ENCODE measurements around the gene RALA.
"Not testable (repeated sequence)": the region's sequence is repeated elsewhere in the genome, so short reads cannot be mapped to it uniquely, and the experiment has no call there.

Gene RALA

DNA sequence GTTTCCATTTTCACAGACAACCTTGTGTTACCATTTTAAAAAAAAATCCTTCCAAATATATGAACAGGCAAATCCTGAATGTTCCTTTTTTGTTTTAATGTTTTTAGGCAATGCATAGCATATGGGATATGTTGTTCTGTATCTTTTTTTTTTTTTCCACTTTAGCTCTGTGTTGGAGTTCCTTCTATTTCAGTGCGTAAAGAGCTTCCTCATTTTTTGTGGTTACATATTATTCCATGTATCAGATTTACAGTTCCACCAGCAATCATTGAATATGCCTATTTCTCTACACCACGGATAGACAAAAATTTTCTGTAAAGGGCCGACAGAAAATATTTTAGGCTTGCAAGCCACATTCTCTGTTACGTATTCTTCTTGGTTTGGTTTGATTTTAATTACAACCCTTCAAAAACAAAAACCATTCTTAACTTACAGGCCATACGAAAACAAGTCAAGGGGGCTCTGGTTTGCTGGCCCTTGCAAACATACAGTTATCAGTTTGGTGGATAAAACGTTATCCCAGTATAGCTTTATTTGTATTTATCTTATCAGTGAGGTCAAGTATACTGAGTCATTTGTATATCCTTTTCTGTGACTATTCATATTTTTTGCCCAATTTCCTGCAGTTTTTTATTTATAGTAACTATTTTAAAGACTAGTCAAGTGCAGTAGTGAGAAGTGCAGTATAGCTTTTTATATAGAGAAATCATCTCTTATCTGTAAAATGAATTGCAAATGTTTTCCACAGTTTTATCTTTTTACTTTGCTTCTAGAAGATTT lies 55.7 kb downstream of the RALA start:
- H3K27ac ChIP-seq = no peak overlapping the region
- no peak for DNase-seq (ENCODE audit: low read depth, low spot score)

DNA sequence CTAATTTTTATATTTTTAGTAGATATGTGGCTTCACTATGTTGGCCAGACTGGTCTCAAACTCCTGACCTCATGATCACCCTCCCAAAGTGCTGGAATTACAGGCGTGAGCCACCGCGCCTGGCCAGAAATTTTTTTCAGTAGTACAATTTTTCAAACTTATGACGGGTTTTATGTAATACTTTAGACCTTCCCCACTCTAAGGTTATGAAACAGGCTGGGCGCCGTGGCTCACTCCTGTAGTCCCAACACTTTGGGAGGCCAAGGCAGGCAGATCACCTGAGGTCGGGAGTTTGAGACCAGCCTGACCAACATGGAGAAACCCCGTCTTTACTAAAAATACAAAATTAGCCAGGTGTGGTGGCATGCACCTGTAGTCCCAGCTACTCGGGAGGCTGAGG lies 56.5 kb downstream of the RALA start:
- H3K27ac ChIP-seq; DNase-seq (ENCODE audit: low read depth, low spot score): not testable (repeated sequence)

DNA sequence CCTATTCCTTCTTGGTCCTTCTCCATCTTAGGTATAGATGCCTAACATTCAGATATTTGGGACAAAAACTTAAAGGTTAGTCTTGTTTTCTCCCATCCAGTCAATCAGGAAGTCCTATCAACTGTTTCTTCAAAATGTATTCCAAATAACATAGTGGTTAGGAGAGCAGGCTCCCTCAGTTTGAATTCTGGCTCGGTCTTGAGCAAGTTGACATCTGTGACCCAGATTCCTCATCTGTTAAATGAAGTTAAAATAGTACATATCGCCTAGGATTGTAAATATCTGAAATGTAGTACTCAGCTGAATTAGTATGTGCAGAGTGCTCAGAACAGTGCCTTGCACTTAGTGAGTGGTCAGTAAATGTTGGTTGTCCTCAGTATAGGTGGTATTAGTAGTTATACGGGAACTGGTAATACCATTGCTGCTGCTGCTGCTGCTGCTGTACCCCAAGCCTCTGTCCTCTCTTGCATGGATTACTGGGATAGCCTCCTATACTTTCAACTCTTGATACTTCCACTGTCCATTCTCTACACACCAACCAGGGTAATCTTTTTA lies 58.6 kb downstream of the RALA start:
- no peak for DNase-seq (ENCODE audit: low read depth, low spot score)

DNA sequence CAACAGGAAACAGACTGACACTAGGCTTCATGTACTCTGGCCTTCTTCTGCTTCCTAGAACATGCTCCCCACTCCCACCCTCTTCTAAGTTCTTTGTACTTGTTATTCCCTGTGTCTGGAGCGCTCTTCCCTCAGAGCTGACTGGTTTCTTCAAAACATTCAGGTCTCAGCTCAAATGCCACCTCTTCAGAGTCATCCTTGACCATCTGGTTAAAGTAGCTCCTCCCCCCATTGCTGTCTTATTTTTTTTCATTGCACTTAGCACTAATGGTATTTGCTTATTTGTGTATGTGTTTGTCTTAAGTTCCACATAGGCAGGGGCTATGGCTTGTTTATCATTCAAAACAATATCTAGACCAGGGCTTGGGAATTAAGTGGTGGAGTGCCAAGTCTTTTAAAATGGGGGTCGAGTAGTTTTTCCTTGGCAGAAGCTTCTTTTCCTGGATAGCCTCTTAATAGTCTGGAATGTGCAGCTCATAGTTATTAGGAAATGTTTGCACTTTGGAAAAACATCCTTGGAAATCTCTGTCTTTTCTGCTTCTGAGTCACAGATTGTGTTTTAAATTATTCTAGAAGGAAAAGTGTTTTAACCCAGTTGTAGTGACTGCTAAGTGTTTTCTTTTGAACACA lies 60.0 kb downstream of the RALA start:
- DNase-seq (ENCODE audit: low read depth, low spot score) = no peak
- peak overlapping the region; percentile 4 for H3K27ac ChIP-seq

More for the DNA sequence above, 58.6 kb downstream of the RALA start:
- no peak overlapping the region for H3K27ac ChIP-seq

DNA sequence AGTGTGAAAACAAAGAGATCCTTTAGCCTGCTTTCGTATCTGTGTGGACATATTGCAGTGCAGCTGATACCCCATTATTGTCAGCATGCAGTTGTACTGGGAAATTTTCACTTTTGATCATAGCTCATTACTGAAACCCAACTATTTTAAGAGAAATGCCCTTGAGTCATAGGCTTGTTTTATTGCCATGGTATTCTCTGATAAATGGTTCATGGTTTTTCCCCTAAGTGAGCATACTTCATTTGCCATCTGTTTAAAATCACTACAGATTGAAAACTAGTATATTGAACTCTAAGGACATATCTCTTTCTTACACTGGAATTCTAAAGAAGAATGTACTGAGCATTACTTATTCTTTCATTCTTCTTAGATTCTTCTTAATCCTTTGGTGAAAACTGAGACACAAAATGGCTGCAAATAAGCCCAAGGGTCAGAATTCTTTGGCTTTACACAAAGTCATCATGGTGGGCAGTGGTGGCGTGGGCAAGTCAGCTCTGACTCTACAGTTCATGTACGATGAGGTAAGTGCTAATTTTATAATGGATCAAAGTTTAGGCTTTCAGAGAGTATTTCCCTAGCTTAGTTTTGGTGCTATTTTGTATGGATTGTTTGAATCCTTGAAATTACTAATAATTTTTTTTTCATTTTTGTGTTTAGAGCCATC lies 63.0 kb downstream of the RALA start:
- DNase-seq (ENCODE audit: low read depth, low spot score) = no peak
- peak overlapping the region; percentile 2 for H3K27ac ChIP-seq

DNA sequence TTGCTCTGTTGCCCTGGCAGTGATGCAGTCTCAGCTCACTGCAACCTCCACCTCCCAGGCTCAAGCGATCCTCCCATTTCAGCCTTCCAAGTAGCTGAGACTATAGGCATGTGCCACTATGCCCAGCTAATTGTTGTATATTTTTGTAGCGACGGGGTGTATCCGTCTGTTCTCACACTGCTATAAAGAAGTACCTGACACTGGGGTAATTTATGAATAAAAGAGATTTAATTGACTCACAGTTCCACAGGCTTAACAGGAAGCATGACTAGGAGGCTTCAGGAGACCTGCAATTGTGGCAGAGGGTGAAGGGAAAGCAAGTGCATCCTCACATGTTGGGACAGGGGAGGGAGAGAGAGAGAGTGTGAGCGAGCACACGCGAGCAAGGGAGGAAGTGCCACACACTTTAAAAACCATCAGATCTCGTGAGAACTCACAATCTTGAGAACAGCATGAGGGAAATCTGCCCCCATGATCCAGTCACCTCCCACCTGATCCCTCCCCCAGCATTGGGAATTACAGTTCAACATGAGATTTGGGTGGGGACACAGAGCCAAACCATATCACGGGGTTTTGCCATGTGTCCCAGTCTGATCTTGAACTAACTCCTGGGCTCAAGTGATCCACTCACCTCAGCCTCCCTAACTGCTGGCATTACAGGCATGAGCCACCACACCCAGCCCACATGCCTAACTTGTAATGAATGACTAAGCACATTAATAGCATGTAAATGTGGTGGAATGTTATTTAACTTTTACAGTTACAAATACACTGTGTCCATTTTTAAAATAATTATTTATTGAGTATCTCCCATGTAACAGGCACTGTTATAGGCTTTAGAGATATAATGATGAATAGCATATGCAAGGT lies 65.5 kb downstream of the RALA start:
- H3K27ac ChIP-seq = peak overlapping the region; percentile 82
- peak; percentile 52 for DNase-seq (ENCODE audit: low read depth, low spot score)

DNA sequence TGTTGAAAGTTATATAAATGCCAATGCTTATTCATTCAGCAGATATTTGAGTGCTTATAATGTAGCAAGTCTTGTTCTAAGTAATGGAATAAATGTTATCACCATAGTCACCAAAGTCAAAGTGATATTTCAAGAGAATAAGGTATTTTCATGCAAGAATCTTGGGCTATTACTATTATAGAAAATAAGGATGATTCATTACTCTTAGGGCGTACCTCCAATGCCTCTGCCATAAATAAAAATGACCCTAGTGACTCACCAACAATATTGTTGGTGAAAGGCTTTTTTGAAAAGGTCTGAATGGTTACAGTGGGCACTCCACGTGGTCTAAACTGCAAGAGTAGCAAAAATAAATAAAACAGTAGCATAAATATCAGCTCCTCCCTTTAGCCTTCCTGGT lies 68.4 kb downstream of the RALA start:
- DNase-seq (ENCODE audit: low read depth, low spot score) = no peak
- H3K27ac ChIP-seq = peak overlapping the region; percentile 82

DNA sequence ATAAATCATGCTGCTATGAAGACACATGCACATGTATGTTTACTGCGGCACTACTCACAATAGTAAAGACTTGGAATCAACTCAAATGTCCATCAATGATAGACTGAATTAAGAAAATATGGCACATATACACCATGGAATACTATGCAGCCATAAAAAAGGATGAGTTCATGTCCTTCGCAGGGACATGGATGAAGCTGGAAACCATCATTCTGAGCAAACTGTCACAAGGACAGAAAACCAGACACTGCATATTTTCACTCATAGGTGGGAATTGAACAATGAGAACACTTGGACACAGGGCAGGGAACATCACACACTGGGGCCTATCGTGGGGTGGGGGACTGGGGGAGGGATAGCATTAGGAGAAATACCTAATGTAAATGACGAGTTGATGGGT lies 69.7 kb downstream of the RALA start:
- not testable (repeated sequence) for DNase-seq (ENCODE audit: low read depth, low spot score); H3K27ac ChIP-seq

DNA sequence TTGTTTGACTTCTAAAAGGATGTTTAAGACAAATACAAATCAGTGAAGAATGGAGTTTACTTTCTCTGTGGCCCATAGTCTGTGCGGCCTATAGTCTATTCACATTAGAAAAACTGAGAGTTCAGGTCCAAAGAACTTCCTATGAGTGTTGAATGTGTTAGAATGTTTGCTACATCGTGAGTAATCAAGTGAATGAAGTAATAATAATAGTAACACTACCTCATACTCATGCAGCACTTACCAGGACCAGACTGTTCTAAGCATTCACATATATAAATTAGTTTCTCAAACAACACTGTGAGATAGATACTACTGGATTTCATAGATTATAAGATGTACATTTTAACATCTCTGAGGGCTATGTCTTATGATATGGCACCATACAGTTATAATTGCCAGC lies 70.4 kb downstream of the RALA start:
- H3K27ac ChIP-seq = no peak overlapping the region
- DNase-seq (ENCODE audit: low read depth, low spot score) = no peak

DNA sequence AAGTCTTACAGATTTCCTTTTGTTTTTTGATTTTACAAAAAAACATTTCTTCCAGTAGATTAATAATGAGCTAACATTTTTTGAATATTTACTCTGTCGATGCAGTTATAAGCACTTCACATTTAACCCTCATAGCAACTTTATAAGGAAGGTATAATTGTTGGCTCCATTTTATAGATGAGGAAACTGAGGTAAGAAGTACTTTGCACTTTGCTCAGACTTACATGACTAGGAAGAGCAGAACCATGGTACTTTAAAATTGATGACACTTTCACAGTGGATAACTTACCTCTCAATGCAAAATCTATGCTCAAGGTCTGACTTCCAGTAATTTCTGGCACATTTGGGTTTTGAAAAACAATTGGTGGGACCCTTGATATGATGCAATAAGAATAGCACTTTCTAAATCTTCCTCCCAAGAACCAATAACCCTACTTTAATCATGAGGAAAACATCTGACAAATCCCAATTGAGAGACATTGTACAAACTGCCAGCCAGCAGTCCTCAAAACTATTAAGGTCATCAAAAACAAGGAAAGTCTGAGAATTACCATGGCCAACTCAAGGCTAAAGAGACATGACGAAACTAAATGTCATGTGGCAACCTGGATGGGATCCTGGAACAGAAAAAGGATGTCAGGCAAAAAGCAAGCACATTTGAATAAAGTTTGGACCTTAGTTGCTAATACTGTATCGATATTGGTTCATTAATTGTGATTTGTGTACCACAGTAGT lies 72.6 kb downstream of the RALA start:
- no peak overlapping the region for H3K27ac ChIP-seq
- no peak for DNase-seq (ENCODE audit: low read depth, low spot score)

DNA sequence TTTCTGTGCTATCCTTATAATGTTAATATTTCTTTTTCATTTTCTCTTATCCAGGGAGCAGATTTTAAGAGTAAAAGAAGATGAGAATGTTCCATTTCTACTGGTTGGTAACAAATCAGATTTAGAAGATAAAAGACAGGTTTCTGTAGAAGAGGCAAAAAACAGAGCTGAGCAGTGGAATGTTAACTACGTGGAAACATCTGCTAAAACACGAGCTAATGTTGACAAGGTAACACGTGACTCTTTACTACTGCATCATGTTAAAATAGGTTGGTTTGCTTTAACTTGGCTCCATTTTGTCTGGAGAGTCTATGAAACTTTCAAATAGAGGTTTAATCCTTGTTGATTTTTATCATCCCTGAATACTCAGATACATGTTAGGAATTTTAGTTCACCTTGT lies 73.3 kb downstream of the RALA start:
- H3K27ac ChIP-seq = no peak overlapping the region
- DNase-seq (ENCODE audit: low read depth, low spot score) = no peak

DNA sequence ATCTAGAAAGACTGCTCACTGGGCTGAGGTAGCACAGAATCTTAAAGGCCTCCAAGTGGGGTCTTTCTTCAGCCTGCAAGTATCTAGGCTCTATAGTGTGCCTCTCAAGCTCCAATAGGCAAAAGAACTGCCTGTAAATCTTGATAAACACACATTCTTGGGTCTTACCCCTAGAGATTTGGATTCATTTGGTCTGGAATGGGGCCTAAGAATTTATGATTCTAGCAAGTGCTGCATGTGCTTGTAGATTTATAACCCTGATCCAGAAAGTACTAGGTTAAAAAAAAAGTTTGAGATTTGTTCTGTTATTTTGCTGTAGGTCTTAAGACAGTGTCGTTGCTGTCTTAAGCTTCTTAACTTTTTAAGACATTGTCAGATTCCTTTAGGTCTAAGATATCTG lies 74.1 kb downstream of the RALA start:
- DNase-seq (ENCODE audit: low read depth, low spot score) = no peak
- H3K27ac ChIP-seq = no peak overlapping the region

DNA sequence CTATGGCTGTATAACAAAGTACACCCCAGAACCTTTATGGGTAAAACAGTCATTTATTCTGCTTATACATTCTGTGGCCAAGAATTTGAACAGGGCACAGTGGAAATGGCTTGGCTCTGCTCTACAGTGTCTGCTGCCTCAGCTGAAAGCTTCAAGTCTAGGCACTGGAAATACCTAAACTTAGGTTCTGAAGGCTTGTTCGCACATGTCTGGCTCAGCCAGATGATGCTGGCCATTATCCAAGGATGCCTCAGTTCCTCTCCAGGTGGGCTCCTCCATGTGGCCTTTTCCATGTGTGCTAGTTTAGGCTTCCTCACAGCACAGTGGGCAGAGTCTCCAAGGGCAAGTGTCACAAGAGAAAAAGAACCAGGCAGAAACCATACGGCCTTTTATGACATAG lies 76.8 kb downstream of the RALA start:
- DNase-seq (ENCODE audit: low read depth, low spot score) = no peak
- H3K27ac ChIP-seq = peak overlapping the region; percentile 40

DNA sequence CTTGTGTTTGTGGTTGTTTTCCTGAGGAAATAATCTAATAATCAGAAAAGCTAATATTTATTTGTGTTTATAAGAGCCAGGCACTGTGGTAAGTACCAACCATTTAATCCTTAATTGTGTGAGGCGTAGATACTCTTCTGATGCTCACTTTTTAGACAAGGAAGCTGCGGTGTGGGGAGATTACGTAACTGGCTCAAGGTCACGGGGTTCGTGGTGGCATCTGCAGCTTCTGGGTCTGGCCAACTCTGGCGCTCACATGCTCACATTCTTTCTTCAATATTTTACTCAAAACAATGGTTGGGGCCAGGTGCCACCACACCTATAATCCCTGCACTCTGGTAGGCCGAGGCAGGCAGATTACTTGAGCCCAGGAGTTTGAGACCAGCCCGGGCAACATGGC lies 77.6 kb downstream of the RALA start:
- H3K27ac ChIP-seq = peak overlapping the region; percentile 40
- no peak for DNase-seq (ENCODE audit: low read depth, low spot score)

DNA sequence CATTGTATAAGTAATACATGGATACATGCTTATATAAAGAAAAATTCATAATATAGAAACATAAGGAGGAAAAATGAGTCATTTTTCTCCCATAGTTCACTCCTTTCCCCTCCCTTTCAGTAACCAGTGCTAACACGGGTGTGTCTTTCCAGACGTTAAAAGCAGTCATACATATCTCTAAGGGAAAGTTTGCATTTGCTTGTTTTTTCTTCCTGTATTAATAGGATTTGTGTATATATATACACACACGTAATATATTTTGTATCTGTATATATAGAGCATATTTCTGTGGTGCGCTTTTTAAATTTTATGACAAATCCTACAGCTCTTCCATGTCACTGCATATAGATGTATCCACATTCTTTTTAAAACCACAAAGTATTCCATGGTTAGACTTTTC lies 78.8 kb downstream of the RALA start:
- peak overlapping the region; percentile 40 for H3K27ac ChIP-seq

DNA sequence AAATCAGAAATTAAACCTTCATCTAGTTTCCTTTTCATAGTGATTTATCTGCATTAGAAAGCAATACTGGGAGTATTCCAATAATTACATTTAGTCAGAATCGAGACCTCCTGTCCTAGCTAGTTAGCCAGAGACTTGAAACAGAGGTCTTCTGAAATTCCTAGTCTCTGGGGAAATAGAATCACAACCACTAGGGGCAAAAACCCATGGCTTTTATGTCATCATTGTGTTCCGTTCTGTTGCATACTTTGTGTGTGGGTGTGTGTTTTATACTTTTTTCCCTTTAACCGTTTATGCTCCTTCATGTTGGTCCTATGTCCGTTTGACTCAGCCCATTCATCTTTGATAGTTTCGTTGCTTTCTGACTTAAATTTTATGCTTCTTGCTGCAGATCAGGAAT lies 79.8 kb downstream of the RALA start:
- no peak for DNase-seq (ENCODE audit: low read depth, low spot score)
- H3K27ac ChIP-seq = no peak overlapping the region

More for the DNA sequence above, 78.8 kb downstream of the RALA start:
- no peak for DNase-seq (ENCODE audit: low read depth, low spot score)

DNA sequence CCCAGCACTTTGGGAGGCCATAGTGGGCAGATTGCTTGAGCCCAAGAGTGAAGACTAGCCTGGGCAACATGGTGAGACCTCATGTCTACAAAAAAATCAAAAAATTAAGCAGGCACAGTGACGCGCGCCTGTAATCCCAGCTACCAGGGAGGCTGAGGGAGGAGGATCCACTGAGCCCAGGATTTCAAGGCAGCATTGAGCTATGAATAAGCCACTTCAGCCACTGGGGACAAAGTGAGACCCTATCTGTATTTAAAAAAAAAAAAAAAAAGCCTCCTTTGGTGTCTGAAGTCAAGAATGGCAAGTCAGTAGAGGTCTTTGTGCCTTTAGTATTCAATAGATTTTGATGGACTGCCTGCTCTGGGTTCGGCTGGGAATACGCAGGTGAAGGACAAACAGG lies 85.7 kb downstream of the RALA start:
- DNase-seq (ENCODE audit: low read depth, low spot score) = no peak
- H3K27ac ChIP-seq = no peak overlapping the region

DNA sequence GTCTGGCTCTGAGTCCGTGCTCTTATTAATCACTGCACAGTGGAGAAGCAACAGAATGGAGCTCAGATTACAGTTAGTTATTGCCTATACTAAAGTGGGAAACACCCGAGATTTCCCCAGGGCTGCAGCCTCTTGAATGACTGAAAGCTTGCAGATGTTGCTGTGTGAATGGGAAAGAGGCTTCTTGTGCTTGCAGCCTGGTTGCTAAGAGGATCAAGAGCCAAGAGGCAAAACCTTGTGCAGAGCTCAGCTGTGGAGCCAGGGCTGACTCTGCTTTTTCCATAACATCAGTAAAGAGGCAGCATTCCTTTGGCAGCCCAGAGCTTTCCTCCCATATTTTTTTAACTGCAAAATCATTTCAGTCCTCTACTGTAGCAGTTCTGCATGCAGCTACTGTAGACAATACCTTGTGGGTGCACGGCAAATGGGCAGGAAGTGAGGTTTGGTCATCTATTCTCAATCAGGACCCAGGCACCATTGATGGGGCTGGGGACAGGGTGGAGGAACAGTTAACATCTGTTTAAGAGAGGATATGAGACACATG lies 86.5 kb downstream of the RALA start:
- H3K27ac ChIP-seq = no peak overlapping the region
- DNase-seq (ENCODE audit: low read depth, low spot score) = no peak

DNA sequence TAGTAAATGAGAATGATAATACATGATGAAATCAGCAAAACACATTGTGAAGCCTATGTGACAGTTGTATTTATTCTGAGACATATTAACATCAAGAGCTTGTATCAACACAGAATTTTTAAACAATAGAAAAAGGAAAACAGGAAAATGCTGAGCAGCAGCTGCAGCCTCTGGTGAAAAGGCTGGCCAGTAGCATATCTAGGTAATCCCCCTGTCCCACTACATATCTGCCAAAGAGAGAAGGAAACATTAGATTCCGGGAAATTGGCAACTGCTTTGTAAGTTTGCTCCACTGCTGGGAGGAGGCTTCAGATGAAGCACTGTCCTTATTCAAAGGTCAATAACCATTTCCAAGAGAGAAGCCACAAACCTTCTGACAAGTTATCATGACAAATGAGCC lies 89.4 kb downstream of the RALA start:
- no peak for DNase-seq (ENCODE audit: low read depth, low spot score)
- no peak overlapping the region for H3K27ac ChIP-seq

Measured in epithelial cell of prostate (primary cell).